ENCODE data around the gene MYO1E. TPM values are rescaled to one million over a fixed set of nuclear protein-coding genes. Genes with fewer than 3 reads are reported as not detected.

Gene MYO1E
- total RNA-seq, 1 experiment from 2014 or later = 68.8 TPM

- DNase-seq (no peak), ATAC-seq (no peak)
- H3K27me3 ChIP-seq (ENCODE audit: low read length) = no peaks in the 10 kb centered on the region
- no peak overlapping the region for H2AFZ ChIP-seq (ENCODE audit: low read length)
- BruUV-seq (replicated peaks) = no TSS peak
- H3F3A ChIP-seq (ENCODE audit: low read length, unreplicated experiment) = no peaks in the 10 kb centered on the region
- H3K36me3 ChIP-seq (ENCODE audit: low read depth, low read length) = no peaks in the 10 kb centered on the region
- H3K9me2 ChIP-seq (replicated peaks; ENCODE audit: low read length) = no peaks in the 10 kb centered on the region
- intact Hi-C loops (cut with micrococcal nuclease) = no loop called here
- H3K4me2 ChIP-seq (ENCODE audit: low read length) = no peak overlapping the region
- H4K20me1 ChIP-seq (ENCODE audit: low read length) = no peaks in the 10 kb centered on the region
- no peaks in the 10 kb centered on the region for H3K79me2 ChIP-seq (ENCODE audit: low read length)
- H3K4me3 ChIP-seq (ENCODE audit: low read length) = no peak overlapping the region
- no peaks in the 10 kb centered on the region for H3K9me3 ChIP-seq (ENCODE audit: low read length)
- CTCF ChIA-PET = no interaction called here
- peaks cover 8% of the 10 kb centered on the region; the same call in 1 of the 2 replicates for H3K4me1 ChIP-seq (ENCODE audit: insufficient read depth, low read length)
- TF ChIP-seq, protein P1, sequence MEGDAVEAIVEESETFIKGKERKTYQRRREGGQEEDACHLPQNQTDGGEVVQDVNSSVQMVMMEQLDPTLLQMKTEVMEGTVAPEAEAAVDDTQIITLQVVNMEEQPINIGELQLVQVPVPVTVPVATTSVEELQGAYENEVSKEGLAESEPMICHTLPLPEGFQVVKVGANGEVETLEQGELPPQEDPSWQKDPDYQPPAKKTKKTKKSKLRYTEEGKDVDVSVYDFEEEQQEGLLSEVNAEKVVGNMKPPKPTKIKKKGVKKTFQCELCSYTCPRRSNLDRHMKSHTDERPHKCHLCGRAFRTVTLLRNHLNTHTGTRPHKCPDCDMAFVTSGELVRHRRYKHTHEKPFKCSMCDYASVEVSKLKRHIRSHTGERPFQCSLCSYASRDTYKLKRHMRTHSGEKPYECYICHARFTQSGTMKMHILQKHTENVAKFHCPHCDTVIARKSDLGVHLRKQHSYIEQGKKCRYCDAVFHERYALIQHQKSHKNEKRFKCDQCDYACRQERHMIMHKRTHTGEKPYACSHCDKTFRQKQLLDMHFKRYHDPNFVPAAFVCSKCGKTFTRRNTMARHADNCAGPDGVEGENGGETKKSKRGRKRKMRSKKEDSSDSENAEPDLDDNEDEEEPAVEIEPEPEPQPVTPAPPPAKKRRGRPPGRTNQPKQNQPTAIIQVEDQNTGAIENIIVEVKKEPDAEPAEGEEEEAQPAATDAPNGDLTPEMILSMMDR (conservative IDR thresholded peaks at IDR 0.05; ENCODE audit: low read depth, low read length) = no peak
- no peak for TF ChIP-seq EZH2 (IDR thresholded peaks at IDR 0.05; ENCODE audit: low read length, unreplicated experiment)
- TF ChIP-seq EZH2phosphoT487 (IDR thresholded peaks at IDR 0.05; ENCODE audit: borderline replicate concordance, low read length) = no peak
- no peak overlapping the region for H3K27ac ChIP-seq (ENCODE audit: low read length)
- H3K9ac ChIP-seq (ENCODE audit: low read length) = no peak overlapping the region
- POLR2A ChIA-PET (ENCODE audit: unreplicated experiment) = no interaction called here
Measured at GRCh38 chr15:59413577-59413976, 40.9 kb upstream of the MYO1E start.

DNA sequence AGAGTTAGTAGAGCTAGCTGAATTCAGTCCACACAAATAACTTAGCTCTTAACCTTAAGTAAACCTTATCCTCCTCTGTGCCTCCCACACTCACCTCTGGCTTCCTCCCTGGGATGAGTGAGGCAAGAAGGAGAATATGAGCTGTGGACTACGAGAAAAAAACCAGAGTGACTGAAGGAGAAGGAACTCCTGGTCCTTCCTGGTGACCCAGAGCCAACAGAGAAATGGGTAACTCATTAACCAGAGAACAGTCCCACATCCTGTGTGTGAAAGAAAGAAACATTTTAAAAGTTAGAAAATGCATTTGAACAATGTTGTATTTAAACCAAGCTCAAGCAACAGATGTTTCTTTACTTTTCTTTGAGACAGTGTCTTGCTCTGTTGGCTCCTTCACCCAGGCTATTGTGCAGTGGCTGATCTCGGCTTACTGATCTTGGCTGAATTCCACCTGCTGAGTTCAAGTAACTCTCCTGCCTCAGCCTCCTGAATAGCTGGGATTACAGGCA is 37.8 kb upstream of the MYO1E start:
- H3K4me3 ChIP-seq (ENCODE audit: low read length) = no peak overlapping the region
- H3K27ac ChIP-seq (ENCODE audit: low read length) = no peak overlapping the region
- DNase-seq (peak; percentile 47), ATAC-seq (peak; percentile 62)
- no peak for TF ChIP-seq EZH2phosphoT487 (IDR thresholded peaks at IDR 0.05; ENCODE audit: borderline replicate concordance, low read length)
- H3K36me3 ChIP-seq (ENCODE audit: low read depth, low read length) = no peaks in the 10 kb centered on the region
- POLR2A ChIA-PET (ENCODE audit: unreplicated experiment) = interaction anchor here (0.5 kb wide), 1 partner anchor 241 kb away, joined by 8 read pairs; no protein-coding TSS in a partner anchor
- BruUV-seq (replicated peaks) = no TSS peak
- H2AFZ ChIP-seq (ENCODE audit: low read length) = peak overlapping the region; percentile 43; the same call in 1 of the 2 replicates
- no peaks in the 10 kb centered on the region for H3K9me3 ChIP-seq (ENCODE audit: low read length)
- intact Hi-C loops (cut with micrococcal nuclease) = no loop called here
- H3K4me1 ChIP-seq (ENCODE audit: insufficient read depth, low read length) = peaks cover 8% of the 10 kb centered on the region; the same call in 1 of the 2 replicates
- H3K4me2 ChIP-seq (ENCODE audit: low read length) = peak overlapping the region; percentile 44
- H4K20me1 ChIP-seq (ENCODE audit: low read length) = no peaks in the 10 kb centered on the region
- H3F3A ChIP-seq (ENCODE audit: low read length, unreplicated experiment) = no peaks in the 10 kb centered on the region
- no peaks in the 10 kb centered on the region for H3K27me3 ChIP-seq (ENCODE audit: low read length)
- H3K9ac ChIP-seq (ENCODE audit: low read length) = no peak overlapping the region
- CTCF ChIA-PET = no interaction called here
- no peaks in the 10 kb centered on the region for H3K9me2 ChIP-seq (replicated peaks; ENCODE audit: low read length)
- no peaks in the 10 kb centered on the region for H3K79me2 ChIP-seq (ENCODE audit: low read length)

DNA sequence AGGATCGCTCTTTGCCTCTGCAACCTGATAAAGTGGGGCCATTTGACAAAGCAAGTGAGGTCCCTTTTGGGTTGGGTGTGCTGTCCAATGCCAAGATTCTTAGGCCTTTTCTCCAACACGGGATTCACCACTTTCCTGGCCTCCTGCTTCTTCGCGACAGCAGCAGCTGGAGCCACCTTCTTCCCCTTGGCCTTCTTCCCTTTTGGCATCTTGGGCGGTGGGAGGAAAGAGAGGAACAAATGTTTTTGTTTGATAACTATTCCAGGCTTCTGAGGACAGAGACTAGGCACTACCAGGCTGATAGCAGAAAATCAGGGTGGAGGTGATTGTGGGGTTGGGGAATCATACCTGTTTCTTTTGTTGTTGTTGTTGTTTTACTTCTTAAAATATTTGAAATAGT is 35.3 kb upstream of the MYO1E start:
- no peaks in the 10 kb centered on the region for H3F3A ChIP-seq (ENCODE audit: low read length, unreplicated experiment)
- no peaks in the 10 kb centered on the region for H4K20me1 ChIP-seq (ENCODE audit: low read length)
- intact Hi-C loops (cut with micrococcal nuclease) = no loop called here
- ATAC-seq (no peak), DNase-seq (no peak)
- POLR2A ChIA-PET (ENCODE audit: unreplicated experiment) = no interaction called here
- H2AFZ ChIP-seq (ENCODE audit: low read length) = no peak overlapping the region
- TF ChIP-seq EZH2phosphoT487 (IDR thresholded peaks at IDR 0.05; ENCODE audit: borderline replicate concordance, low read length) (no peak), EZH2 (IDR thresholded peaks at IDR 0.05; ENCODE audit: low read length, unreplicated experiment) (no peak)
- TF ChIP-seq, protein P1 (conservative IDR thresholded peaks at IDR 0.05; ENCODE audit: low read depth, low read length) = no peak
- no peak overlapping the region for H3K4me3 ChIP-seq (ENCODE audit: low read length)
- no peaks in the 10 kb centered on the region for H3K79me2 ChIP-seq (ENCODE audit: low read length)
- H3K4me1 ChIP-seq (ENCODE audit: insufficient read depth, low read length) = peaks cover 8% of the 10 kb centered on the region; the same call in 1 of the 2 replicates
- H3K9me2 ChIP-seq (replicated peaks; ENCODE audit: low read length) = no peaks in the 10 kb centered on the region
- no peaks in the 10 kb centered on the region for H3K27me3 ChIP-seq (ENCODE audit: low read length)
- no peak overlapping the region for H3K27ac ChIP-seq (ENCODE audit: low read length)
- no peaks in the 10 kb centered on the region for H3K36me3 ChIP-seq (ENCODE audit: low read depth, low read length)
- BruUV-seq (replicated peaks) = no TSS peak
- H3K4me2 ChIP-seq (ENCODE audit: low read length) = no peak overlapping the region
- H3K9me3 ChIP-seq (ENCODE audit: low read length) = no peaks in the 10 kb centered on the region
- no peak overlapping the region for H3K9ac ChIP-seq (ENCODE audit: low read length)
- CTCF ChIA-PET = no interaction called here
